ENCODE data around the gene TMPRSS9.

Gene TMPRSS9

DNA sequence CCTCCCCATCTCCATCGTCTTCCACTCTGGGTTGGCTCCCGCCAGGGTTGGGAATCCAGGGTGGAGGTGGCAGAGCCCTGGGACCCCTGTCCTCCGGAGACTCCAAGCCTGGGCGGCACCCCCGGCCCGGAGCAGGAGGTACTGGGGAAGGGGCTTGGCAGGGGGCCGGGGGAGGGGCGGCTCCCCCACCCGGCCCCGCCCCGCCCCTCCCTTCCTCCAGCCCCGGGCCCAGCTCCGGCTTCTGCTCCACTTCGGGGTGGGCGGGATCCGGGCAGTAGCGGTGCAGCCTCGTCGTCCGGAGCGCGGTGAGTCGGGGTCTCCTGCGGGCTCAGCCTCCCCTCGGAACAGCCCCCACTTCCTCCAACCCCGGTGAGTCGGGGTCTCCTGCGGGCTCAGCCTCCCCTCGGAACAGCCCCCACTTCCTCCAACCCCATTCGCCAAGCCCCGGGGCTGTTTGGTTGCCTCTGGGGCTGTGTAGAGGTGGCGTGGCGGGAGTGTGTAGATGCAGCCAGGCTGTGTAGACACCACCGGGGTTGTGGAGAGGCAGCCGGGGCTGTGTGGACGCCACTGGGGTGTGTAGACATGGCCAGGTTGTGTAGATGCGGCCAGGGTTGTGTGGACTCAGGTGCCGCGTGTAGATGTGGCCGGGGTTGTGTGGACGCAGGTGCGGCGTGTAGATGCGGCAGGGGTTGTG is at the start of gene TMPRSS9:
TMPRSS9 (plus strand) TSS at position 274 of the 694 bp plus-strand sequence. CDS start 29,521 bp downstream, outside the sequence.
- DNase-seq (ENCODE audit: extremely low read depth, low read depth): no peak
- TF ChIP-seq, protein P1, sequence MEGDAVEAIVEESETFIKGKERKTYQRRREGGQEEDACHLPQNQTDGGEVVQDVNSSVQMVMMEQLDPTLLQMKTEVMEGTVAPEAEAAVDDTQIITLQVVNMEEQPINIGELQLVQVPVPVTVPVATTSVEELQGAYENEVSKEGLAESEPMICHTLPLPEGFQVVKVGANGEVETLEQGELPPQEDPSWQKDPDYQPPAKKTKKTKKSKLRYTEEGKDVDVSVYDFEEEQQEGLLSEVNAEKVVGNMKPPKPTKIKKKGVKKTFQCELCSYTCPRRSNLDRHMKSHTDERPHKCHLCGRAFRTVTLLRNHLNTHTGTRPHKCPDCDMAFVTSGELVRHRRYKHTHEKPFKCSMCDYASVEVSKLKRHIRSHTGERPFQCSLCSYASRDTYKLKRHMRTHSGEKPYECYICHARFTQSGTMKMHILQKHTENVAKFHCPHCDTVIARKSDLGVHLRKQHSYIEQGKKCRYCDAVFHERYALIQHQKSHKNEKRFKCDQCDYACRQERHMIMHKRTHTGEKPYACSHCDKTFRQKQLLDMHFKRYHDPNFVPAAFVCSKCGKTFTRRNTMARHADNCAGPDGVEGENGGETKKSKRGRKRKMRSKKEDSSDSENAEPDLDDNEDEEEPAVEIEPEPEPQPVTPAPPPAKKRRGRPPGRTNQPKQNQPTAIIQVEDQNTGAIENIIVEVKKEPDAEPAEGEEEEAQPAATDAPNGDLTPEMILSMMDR (IDR thresholded peaks at IDR 0.05; ENCODE audit: low read depth, low read length, missing control alignments): no peak
- H3K4me3 ChIP-seq (replicated peaks; ENCODE audit: low read depth, low read length): no peak within 1 kb of the TSS

DNA sequence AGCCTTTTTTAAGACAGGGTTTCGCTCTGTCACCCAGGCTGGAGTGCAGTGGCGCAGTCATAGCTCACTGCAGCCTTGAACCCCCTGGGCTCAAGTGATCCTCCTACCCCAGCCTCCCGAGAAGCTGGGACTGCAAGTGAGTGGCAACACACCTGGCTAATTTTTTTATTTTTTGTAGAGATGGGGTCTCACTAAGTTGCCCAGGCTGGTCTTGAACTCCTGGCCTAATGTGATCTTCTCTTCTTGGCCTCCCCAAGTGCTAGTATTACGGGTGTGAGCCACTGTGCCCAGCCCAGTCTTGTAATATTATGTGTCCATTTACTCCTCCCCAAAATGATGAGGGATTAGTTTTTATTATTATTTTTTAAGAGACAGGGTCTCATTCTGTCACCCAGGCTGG is 49.0 kb upstream of the TMPRSS9 start:
- no peak overlapping the region for H3K4me3 ChIP-seq (replicated peaks; ENCODE audit: low read depth, low read length)
- no peak for DNase-seq (ENCODE audit: extremely low read depth, low read depth)
- TF ChIP-seq, protein P1 (IDR thresholded peaks at IDR 0.05; ENCODE audit: low read depth, low read length, missing control alignments): no peak

DNA sequence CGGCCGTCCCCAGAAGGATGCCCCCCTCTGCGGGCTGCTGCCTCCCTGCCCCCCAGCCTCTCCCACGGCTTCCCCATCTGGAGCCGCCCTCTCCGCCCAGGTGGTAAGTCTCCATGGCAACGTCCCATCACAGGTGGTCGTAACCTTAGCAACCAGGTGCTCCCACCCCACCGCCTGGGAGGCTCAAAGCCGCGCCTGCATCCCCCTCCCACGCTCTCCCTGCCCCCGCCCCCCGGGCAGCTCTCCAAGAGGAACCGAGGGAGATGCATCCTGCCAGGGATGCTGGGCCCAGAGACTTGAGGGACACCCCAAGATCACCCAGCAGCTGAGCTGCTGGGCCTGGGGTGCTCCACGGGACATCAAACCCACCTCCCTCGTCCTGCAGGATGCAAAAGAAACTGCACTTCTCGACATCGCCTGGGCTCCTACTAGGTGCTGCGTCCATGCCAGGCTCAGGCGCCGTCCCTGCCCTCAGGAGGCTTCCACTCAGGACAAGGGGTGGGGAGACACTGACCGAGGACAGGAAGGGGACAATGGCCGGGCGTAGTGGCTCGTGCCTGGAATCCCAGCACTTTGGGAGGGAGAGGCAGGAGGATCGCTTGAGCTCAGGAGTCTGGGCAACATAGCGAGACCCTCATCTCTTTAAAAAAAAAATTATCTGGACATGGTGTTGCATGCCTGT is 47.1 kb upstream of the TMPRSS9 start:
- no peak overlapping the region for H3K4me3 ChIP-seq (replicated peaks; ENCODE audit: low read depth, low read length)
- DNase-seq (ENCODE audit: extremely low read depth, low read depth): no peak
- TF ChIP-seq, protein P1 (IDR thresholded peaks at IDR 0.05; ENCODE audit: low read depth, low read length, missing control alignments): no peak

DNA sequence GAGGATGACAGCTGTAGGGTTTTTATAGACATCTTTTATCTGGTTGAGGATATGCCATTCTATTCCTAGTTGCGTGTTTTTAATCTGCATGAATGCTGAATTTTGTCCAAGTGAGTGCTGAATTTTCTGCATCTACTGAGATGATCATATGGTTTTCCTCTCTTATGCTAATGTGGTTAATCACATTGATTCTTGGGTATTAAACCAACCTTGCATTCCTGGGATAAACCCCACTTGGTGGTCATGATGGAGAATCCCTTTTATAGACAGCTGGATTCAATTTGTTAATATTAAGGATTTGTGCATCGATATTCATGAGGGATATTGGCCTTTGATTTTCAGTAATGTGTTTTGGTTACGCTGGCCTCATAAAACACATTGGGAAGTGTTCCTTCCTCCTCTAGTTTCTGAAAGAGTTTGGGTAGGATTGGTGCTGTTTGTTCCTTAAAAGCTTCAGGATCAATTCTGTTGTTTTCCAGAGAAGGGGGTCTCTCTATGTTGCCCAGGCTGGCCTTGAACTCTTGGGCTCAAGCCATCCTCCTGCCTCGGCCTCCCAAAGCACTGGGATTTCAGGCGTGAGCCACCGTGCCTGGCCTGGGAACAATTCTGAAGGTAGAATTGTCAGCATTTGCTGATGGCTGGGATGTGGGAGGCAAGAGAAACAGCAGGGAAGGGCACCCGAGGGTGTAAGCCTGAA is 44.8 kb upstream of the TMPRSS9 start:
- no peak overlapping the region for H3K4me3 ChIP-seq (replicated peaks; ENCODE audit: low read depth, low read length)
- TF ChIP-seq, protein P1 (IDR thresholded peaks at IDR 0.05; ENCODE audit: low read depth, low read length, missing control alignments): no peak
- DNase-seq (ENCODE audit: extremely low read depth, low read depth): no peak

DNA sequence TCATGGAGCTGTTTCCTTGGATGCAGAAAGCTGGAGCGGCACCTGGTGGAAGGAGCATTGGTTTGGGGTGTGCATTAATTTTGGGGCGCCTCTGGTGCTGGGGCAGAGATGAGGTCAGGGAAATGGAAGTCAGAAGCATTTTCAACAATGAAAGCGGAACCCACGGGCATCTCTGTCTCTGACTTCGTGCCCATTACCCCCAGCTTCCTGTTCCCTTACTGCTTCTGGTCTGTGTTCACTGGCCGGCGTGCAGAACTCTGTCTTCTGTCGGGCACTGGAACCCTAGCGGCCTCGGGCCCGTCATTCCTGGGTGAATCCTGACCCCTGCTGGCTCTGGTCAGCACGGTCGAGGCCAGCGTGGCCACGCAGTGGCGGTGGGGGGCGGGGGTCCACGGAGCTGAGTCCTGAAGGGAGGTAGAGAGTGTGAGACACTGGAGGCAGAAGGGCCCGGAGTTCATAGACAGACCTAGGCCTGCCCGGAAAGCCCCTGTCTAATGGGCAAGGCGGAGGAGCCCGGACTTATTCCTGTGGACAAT is 44.2 kb upstream of the TMPRSS9 start:
- DNase-seq (ENCODE audit: extremely low read depth, low read depth): no peak
- H3K4me3 ChIP-seq (replicated peaks; ENCODE audit: low read depth, low read length): no peak overlapping the region
- TF ChIP-seq, protein P1 (IDR thresholded peaks at IDR 0.05; ENCODE audit: low read depth, low read length, missing control alignments): peak; percentile 64

DNA sequence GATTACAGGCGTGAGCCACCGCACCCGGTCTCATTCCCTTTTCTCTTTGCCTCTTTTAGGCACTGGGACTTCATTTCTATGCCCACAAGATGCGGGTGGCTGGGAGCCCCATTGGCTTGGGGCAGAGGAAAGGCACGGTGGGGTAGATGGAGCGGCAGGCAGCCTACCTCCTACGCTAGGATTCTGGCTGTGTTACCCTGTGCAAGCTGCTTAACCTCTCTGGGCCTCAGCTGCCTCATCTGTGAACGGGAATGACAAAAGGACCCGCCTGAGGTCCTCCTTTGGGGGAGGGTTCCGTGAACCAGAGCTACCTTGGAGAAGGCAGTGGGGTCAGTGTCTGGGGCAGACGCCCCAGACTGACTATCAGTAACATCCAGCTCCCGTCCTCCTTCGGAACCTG is 42.8 kb upstream of the TMPRSS9 start:
- no peak for DNase-seq (ENCODE audit: extremely low read depth, low read depth)

More for the DNA sequence above, 42.8 kb upstream of the TMPRSS9 start:
- TF ChIP-seq, protein P1 (IDR thresholded peaks at IDR 0.05; ENCODE audit: low read depth, low read length, missing control alignments): no peak
- no peak overlapping the region for H3K4me3 ChIP-seq (replicated peaks; ENCODE audit: low read depth, low read length)
